Activated CD4-positive, CD25-positive, alpha-beta regulatory T cell treated with anti-CD3 and anti-CD28 coated beads, Interleukin-2, amount 50 U/mL, for 16 hours (primary cell): ENCODE results near the gene TCFL5.
"Not testable (repeated sequence)": the region's sequence is repeated elsewhere in the genome, so short reads cannot be mapped to it uniquely, and the experiment has no call there.

ENCODE experiments used
- DNase-seq: peaks from one replicate; pipeline ENCODE4 v3.0.0-alpha.2; 2020; ENCODE audit warnings: low read depth, low spot score

TCFL5 gene

GRCh38 chr20:62880147-62880934 is 18.7 kb upstream of the TCFL5 start:
- no peak for DNase-seq

DNA sequence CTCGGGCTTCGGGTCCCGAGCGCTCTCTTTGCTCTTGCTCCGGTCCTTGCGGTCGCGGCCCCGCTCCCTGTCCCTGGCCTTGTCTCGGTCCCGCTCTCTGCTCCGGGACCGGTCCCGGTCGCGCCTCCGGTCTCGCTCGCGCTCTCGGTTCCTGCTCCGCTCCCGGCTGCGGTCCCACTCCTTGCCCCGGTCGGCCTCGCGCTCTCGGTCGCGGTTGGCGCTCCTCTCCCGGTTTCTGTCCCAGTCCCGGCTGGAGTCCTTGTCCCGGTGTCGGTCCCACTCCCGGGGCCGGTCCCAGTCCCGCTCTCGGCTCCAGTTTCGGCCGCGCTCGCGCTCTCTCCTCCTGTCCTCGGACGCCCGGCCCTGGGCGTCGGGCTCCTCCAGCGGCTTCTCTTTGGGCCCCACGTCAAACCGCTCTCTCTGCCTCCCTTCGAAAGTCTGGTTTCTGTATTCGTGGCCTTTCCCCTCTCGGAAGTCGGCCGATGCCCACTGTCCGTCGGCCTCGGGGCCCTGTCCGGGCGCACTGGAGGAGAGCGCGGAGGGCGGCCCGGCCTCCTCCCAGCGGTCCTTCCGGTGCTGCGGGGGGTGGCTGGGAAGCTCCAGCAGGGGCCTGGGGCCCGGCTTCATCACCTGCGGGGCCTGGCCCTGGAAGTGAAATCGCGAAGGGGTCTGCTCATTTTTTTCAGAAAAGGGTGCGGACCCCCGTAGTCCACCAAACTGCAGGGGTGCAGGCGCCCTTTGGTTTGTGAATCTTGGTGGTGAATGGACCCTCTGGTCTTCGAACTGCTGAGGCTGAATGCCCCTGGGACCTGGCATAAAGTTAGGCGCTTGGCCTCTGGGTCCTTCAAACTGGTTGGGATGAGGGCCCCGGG is 17.9 kb upstream of the TCFL5 start:
- DNase-seq, result no peak

DNA sequence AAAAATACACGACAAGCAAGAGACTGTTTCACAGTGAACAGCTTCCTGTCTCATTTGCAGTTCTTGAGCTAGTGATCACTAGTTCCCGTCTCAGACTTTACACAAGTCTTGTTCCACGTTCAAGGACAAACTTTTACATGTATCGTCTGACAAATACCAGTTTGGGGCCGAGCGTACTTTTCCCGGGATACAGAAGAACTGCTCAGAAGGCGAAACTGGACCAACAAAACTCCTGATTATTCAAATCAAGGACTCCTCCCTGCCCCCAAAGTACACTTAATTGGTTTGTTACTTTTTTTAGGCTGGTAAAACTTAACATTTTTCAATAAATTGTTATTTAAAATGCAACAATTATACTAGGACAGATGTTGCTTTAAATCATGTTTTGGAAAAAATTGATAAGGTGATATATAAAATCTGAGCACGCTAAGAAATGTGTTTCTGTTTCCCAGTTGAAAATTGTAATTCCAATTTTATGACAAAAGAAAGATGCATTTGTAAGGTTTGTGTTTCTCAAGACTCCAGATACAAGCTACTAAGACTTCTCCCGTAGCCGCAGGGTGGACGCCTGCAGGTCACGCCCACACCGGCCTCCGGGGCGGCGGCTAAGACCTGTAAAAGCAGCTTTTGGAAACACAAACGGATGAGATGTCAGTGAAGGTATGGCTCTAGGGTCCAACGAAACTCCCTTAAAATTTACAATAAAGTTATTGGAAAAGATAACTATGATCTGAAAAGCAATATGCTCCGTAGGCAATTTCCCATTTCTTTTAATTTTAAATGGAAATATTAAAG is 16.8 kb upstream of the TCFL5 start:
- DNase-seq, result no peak

- DNase-seq, result no peak
These were observed 15.5 kb upstream of the TCFL5 start for GRCh38 chr20:62876902-62877816.

- DNase-seq, result no peak
These were observed 14.9 kb upstream of the TCFL5 start for GRCh38 chr20:62876501-62876901.

DNA sequence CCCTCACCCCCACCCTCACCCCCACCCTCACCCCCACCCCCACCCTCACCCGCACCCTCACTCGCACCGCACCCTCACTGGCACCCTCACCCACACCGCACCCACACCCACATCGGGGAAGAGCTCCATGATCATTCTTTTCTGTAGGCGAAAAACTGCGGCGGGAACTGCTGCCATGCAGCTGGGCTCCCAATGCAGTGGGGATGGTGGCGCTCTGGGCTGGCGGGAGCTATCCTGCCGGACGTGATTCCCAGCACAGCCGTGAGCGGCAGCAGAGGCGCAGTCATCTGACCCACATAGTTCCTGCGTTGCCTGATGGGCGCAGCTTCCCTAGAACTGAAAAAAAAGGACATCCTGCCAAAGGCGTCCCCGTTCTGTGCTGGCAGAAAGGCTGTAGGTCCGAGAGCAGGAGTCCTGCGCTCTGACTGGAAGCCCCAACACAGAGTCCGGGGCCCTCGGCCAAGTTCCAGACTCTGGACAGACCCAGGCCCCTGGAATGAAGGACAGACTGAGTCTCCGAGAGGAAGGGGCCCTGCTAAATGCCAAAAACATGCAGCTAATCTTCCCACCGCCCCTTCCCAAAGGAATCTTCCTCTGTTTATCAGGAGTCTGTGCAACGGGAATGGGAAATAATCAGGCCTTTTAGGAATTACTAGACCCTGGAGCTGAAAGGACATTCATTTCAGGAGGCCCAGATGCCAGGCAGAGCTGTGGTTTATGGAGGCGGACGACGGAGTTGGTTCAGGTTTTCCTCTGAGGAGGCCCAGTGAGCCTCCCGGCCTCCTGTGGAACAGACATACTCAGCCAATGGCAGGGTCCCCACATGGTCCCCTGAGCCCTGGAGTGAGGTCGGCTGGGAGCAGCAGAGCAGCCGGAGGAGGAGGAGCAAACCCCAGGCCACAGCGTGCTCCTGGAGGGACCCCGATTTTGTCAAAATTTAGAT is 14.1 kb upstream of the TCFL5 start:
- no peak for DNase-seq

- no peak for DNase-seq
These were observed 13.3 kb upstream of the TCFL5 start for GRCh38 chr20:62874964-62875344.

- not testable (repeated sequence) for DNase-seq
These were observed 12.0 kb upstream of the TCFL5 start for GRCh38 chr20:62873681-62874031.

DNA sequence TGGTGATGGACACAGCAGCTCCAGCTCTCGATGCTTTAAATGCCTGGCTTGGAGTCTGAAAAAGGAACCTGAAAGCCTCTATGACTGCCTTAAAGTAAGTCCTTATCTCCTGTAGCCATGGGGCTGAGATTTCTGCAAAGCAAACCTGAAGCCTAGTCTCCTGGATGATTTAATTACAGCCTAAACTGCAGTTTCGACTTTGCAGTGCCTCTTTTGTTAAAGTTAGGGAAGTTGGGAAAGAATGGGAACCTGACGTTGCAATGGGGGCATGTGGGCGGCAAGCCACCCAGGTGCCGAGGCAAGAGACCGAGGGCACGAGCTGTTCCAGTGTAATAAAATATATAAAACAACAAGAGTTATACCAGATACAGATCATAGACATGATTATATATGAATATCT is 11.7 kb upstream of the TCFL5 start:
- DNase-seq, result no peak

- DNase-seq, result no peak
These were observed 11.2 kb upstream of the TCFL5 start for GRCh38 chr20:62872862-62873261.

DNA sequence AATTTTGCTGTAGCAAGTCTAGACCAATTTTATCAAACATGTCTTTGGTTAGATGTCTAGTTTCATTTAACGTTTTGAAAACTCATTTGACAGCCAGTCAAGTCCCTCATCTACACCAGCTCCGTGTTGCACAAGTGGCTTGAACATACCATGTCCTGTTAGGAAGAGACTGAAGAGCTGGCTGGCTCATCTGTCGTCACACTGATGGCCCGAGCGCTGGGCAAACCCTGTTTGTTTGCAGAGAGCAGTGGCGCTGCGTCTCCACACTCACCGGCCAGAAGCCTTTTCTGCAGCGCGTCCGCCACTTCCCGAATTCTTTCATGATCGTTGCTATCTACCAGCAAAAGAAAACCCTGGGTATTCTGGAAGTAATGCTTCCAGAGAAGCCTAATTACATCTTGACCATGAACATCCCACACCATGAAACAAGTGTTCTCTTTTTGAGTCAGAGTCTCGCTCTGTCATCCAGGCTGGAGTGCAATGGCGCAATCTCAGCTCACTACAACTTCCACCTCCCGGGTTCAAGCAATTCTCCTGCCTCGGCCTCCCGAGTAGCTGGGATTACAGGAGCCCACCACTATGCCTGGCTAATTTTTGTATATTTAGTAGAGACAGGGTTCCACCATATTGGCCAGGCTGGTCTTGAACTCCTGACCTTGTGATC is 10.7 kb upstream of the TCFL5 start:
- no peak for DNase-seq

GRCh38 chr20:62864207-62864606 is 2.6 kb upstream of the TCFL5 start:
- DNase-seq, result no peak

- DNase-seq, result no peak
These were observed 514 bp downstream of the TCFL5 start for GRCh38 chr20:62860924-62861691.

DNA sequence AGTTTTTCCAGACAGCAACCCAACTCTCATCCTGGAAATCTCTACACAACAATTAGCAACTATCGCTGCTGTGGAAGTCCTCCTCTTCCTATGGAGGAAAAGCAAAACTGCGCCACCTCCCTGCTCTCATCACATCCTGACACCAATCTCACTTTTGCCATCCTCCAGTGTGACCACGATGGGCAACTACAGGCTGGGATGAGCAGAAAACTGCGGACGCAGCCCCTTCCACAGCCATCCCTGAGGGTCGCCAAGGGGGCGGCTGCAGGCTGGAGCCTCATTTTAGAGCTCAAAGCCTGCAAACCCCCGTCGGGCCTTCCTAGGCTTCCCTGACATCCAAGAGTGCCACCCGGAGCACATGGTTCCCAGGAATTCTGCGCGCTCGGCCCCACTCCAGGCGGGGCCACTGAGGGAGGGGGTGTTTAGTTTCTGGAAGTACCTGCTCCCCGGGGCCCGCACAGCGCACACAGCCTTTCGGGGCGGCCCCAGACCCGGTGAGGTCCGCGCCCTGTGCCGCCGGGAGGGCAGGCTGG is 1.2 kb downstream of the TCFL5 start:
- no peak for DNase-seq

DNA sequence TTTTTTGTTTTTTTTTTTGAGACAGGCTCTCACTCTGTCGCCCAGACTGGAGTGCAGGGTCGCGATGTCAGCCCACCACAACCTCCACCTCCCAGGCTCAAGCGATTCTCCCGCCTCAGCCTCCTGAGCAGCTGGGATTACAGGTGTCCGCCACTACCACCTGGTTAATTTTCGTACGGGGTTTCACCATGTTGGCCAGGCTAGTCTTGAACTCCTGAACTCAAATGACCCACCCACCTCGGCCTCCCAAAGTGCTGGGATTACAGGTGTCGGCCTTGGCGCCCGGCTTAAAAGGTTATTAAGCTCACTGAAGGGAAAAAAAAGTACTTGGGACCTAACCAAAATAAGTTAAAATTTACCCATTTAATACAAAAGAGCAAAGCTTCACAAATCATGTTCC is 1.9 kb downstream of the TCFL5 start:
- DNase-seq, result no peak

GRCh38 chr20:62858058-62858830 is 3.4 kb downstream of the TCFL5 start:
- no peak for DNase-seq

DNA sequence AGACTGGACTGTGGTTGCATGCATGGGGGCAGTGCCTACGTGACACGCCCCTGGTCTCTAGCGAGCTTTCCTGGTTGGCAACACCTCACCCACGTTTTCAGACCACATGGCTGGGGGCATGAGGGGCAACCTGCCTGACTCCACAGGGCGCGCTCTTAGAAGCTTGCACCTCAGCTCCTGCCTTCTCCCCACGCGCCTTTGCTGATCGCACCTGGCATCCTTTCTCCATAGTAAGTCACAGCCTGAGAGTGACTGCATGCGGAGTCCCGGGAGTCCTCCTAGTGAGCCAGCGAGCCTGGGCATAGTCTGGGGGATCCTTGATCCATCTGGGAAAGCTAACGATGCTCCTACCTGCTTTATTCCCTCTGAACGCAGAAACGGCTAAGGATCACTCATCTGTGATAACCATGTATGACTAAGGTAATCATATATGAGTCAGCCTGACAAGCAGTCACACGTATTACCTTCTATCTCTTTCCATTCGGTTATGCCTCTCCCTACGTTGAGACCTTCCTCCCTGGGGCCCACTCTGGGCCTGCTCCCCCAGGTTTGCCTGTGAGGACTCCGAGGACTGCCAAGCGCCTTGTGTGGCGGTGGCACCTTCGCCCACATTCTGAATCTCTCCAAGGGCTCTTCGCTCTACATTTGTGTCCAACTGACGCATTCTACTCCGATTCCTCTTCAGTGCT is 4.5 kb downstream of the TCFL5 start:
- DNase-seq, result no peak
